Osteocyte (in vitro differentiated cells): ENCODE measurements around the gene FYB1. TPM values are rescaled to one million over a fixed set of nuclear protein-coding genes. Genes with fewer than 3 reads are reported as not detected.
A peak's percentile ranks its signal among the peaks of the same experiment; 100 is the strongest.

Experiments used
- DNase-seq: peaks from one replicate; pipeline ENCODE4 v3.0.0; 2021; ENCODE audit warnings: mixed read lengths; ENCODE audit not compliant: unreplicated experiment; ENCODE audit errors: extremely low spot score
- H3K27ac Mint-ChIP-seq: one replicate; pipeline ENCODE4 v1.8.0; 2021; ENCODE audit warnings: mild to moderate bottlenecking, mixed read lengths; ENCODE audit not compliant: unreplicated experiment
- H3K27me3 Mint-ChIP-seq: one replicate; pipeline ENCODE4 v1.8.0; 2021; ENCODE audit warnings: mixed read lengths; ENCODE audit not compliant: unreplicated experiment
- H3K36me3 Mint-ChIP-seq: one replicate; pipeline ENCODE4 v1.8.0; 2021; ENCODE audit warnings: mixed read lengths; ENCODE audit not compliant: unreplicated experiment
- H3K4me1 Mint-ChIP-seq: one replicate; pipeline ENCODE4 v1.8.0; 2021; ENCODE audit warnings: mixed read lengths; ENCODE audit not compliant: unreplicated experiment
- H3K4me3 Mint-ChIP-seq: one replicate; pipeline ENCODE4 v1.8.0; 2021; ENCODE audit warnings: mild to moderate bottlenecking, moderate library complexity, mixed read lengths; ENCODE audit not compliant: unreplicated experiment
- H3K9me3 Mint-ChIP-seq: one replicate; pipeline ENCODE4 v1.8.0; 2021; ENCODE audit warnings: mixed read lengths; ENCODE audit not compliant: unreplicated experiment
- total RNA-seq: library from RNA; stranded (reverse); gene quantifications from 2 replicates; pipeline ENCODE4 v1.2.1, GENCODE V29; 2021
- TF ChIP-seq, protein P1 (sequence below): fragments of 200-600 bp; sonication (generic); IDR thresholded peaks from 2 replicates; pipeline ENCODE4 v1.5.0; 2021; ENCODE audit warnings: antibody characterized with exemption, mild to moderate bottlenecking, moderate library complexity

The FYB1 gene
- total RNA-seq, 1 donor from 2014 or later = not detected

DNA sequence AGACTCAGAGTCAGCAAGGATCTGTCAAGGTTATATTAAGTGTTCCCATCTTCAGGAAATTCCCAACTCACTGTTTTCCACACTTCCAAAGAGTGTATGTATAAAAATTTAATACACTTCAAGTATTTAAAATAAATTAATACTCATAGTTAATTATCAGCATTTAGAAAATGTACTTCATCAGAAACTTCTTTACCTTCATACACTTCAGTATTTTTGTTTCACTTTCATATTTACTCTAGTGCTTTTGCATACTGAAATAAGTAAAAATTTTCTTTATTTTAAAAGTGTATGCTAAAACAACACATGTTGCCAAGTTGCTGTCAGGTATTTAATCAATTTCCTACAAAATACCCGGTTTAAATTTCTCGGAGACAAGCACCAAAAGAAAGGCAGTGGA is 161.6 kb downstream of the FYB1 start:
- H3K9me3 Mint-ChIP-seq = no peaks in the 10 kb centered on the region
- TF ChIP-seq, protein P1, sequence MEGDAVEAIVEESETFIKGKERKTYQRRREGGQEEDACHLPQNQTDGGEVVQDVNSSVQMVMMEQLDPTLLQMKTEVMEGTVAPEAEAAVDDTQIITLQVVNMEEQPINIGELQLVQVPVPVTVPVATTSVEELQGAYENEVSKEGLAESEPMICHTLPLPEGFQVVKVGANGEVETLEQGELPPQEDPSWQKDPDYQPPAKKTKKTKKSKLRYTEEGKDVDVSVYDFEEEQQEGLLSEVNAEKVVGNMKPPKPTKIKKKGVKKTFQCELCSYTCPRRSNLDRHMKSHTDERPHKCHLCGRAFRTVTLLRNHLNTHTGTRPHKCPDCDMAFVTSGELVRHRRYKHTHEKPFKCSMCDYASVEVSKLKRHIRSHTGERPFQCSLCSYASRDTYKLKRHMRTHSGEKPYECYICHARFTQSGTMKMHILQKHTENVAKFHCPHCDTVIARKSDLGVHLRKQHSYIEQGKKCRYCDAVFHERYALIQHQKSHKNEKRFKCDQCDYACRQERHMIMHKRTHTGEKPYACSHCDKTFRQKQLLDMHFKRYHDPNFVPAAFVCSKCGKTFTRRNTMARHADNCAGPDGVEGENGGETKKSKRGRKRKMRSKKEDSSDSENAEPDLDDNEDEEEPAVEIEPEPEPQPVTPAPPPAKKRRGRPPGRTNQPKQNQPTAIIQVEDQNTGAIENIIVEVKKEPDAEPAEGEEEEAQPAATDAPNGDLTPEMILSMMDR = no peak
- peak overlapping the region; percentile 72 for H3K27ac Mint-ChIP-seq
- peaks cover 21% of the 10 kb centered on the region for H3K4me1 Mint-ChIP-seq
- H3K36me3 Mint-ChIP-seq = peaks cover 13% of the 10 kb centered on the region
- no peaks in the 10 kb centered on the region for H3K27me3 Mint-ChIP-seq
- no peak for DNase-seq
- H3K4me3 Mint-ChIP-seq = peak overlapping the region; percentile 27

DNA sequence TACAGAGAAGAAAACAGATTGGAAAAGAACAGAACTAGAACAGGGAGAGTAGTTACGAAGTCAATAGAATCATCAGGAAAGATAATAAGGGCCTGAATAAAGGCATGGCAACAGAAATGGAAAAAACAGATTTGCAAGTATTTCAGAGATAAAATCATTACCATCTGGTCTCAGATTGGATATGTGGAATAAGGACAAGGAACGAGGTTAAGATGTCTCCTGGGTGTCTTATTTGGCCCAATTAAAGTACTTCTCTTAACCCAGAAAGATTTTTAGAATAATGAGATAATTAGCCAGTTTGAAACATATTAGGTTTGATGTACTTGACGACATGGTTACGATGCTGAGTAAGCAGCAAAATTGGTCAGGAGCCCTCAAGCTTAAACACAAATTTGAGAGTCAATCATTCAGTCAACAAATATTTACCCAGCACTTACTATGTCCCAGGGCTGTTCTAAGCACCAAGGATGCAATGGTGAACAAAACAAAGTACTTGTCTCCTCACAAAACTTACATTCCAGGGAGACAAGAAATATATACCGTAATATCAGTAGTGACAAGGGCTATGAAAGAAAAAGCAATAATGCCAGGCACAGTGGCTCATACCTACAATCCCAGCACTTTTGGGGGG is 163.5 kb downstream of the FYB1 start:
- DNase-seq = no peak
- H3K27ac Mint-ChIP-seq = no peak overlapping the region
- no peak overlapping the region for H3K4me3 Mint-ChIP-seq
- no peaks in the 10 kb centered on the region for H3K27me3 Mint-ChIP-seq
- TF ChIP-seq, protein P1 = no peak
- no peaks in the 10 kb centered on the region for H3K9me3 Mint-ChIP-seq
- H3K36me3 Mint-ChIP-seq = peaks cover 13% of the 10 kb centered on the region
- H3K4me1 Mint-ChIP-seq = peaks cover 15% of the 10 kb centered on the region

Other genes with a start within 250 kb of the FYB1 start
- gene RICTOR, start 145.2 kb downstream of the FYB1 start, total RNA-seq = 31.2 and 32.9 TPM in 2 replicates
- gene C9, start 144.9 kb upstream of the FYB1 start, total RNA-seq = not detected in 2 replicates
- 186 and 195 TPM in 2 replicates for gene DAB2, start 205.4 kb upstream of the FYB1 start, total RNA-seq